Renal cortical epithelial cell (primary cell): ENCODE measurements around the gene PARP15. TPM values are rescaled to one million over a fixed set of nuclear protein-coding genes. Genes with fewer than 3 reads are reported as not detected.

ENCODE experiments used
- DNase-seq: peaks from one replicate; pipeline ENCODE4 v3.0.0-alpha.2; 2011; ENCODE audit warnings: low read depth
- total RNA-seq: library from RNA; depleted of rRNA; stranded (reverse); fragments of >200 nt; gene quantifications from 2 replicates; pipeline ENCODE4 v1.2.3, GENCODE V29; 2014

Gene PARP15
- total RNA-seq, 1 donor from 2014 or later: 0.20 TPM

DNA sequence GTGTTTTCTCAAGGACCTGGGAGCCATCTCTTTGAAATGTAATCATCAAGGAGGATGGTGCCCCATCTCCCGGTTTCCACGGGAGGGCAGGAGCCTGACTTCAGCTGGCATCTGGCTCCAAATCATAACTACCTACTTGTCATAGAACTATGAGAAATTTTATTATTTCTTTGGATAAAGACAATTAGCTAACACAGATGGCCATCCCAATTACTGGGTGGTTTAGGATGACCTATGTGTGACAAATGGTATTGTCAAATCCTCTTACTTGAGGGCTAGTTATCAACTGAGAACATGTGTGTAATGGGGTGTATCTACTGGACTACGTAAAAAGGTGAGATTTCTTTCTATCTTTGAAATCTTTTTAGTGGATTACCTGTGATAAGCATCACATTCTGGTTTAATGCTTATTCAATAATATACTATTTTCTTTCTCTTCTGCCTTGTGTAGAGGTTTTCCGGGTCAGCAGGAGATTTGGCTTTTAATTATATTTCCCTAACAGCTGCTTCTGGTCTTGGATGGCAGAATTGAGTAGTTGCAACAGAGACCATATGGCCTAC is 87.9 kb downstream of the PARP15 start:
- no peak for DNase-seq

DNA sequence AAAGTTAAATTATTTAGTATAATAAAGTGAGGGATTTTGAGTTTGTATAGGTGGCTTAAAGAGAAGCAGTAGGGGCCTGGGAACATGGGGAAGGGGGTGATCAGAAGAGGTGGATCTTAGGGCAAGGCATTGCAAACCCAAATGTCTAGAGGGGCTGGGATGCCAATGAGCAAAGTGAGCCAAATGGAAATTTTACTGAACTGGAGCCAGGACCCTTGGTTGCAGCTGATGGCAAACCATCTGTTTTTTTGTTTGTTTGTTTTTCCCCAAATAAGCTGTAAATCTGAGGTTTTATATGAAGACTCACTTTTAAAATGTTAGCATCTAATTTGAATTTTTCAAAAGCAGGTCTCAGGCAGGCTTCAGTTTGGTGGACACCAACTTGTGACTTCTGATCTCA is 88.4 kb downstream of the PARP15 start:
- DNase-seq: no peak

DNA sequence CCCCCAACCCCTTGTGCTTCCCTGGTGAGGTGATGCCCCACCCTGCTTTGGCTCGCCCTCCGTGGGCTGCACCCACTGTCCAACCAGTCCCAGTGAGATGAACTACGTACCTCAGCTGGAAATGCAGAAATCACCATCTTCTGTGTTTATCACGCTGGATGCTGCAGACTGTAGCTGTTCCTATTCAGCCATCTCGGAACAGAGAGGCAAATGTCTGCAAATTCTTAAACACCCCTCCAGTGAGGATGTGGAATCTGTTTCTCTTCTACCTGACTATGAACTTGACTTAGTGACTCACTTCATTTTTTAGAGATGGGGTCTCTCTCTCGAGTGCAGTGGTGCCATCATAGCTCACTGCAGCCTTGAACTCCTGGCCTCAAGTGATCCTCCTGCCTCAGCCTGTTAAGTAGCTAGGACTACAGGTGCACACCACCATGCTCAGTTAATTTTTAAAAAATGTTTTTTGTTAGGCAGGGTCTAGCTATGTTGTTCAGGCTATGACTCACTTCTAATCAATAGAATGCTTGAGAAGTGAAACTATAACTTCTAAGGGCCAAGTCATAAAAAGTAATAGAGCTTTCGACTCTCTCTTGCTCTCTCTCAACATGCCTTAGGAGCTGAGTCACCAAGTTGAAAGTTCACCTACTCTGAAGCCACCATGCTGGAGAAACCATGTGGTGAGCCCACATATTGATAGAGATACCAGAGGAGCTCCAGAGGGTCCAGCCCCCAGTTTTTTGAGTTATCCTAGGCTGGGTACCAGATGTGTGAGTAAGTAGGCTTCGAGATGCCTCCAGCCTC is 91.7 kb downstream of the PARP15 start:
- DNase-seq: peak; percentile 97

DNA sequence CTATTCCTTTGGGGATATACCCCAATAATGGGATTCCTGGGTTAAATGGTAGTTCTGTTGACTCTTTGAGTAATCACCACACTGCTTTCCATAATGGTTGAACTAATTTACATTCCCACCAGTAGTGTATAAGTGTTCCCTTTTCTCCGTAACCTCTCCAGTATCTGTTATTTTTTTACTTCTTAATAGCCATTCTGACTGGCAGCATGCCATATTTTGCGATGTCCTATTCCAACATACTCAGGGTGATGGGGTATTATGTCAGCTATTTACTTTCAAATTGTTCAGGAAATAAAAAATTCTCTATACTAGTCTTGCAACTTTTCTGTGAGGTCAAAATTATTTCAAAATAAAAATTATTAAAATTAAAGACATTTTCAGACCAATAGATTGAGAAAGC is 94.1 kb downstream of the PARP15 start:
- peak; percentile 57 for DNase-seq

DNA sequence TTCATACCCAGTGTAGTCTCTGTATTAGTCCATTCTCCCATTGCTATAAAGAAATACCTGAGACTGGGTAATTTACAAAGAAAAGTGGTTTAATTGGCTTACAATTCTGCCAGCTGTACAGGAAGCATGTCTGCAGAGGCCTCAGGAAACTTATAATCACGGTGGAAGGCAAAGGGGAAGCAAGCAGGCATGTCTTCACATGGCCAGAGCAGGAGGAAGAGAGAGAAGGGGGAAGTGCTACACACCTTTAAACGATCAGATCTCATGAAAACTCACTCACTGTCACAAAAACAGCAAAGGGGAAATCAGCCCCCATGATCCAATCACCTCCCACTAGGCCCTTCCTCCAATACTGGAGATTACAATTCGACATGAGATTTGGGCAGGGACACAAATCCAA is 96.9 kb downstream of the PARP15 start:
- no peak for DNase-seq

DNA sequence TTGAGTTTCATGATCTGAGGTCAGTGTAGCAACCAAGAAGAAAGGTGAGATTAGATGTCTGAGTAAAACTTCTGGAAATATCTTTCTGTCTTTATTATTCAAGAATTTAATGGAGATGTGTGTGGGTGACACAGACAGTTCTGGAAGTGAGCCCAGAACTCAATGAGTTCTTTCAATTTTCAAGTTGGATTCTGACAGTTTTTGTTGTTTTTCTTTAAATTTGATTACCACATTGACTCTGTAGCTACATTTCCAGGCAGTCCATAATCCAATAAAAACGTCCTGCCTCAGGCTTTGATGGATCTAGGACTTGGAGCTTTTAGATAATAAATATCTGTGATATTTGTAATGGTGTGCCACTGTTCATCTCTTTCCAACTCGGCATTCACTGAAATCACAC is 99.3 kb downstream of the PARP15 start:
- no peak for DNase-seq

DNA sequence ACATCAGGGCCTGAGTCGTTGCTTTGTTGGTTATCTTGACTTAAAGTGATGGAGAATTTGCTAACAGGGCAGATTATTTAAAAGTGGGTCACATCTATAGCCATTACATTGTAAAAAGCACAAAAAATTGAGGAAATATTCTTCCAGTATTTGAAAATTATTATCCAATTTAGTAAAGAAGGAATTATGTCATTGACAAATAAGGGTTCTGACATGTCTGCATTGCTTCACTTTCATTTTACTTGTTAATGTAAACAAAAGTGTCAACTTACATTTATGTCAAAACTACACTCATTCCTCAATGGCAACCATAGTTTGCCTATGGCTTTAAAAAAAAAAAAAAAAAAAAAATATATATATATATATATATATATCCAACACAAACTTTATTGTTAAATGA is 99.8 kb downstream of the PARP15 start:
- DNase-seq: no peak

DNA sequence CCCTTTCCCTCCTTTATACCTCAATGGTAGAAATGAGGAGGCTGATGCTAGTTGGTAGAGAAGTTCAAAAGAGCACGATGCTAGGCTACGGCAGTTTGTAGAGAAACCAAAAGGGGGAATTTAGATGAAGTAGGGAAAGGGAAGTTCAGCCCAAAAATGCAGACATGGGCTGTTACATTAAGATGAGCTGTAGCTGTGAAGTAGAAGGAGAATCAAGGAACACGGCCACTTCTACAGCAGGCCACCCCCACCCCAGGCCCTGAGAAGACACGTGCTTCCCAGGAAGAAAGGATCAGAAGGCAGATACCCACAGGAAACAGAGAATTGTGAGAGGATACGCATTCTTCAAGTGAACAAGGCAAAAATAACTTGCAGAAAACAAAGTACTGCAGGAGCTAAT is 101.1 kb downstream of the PARP15 start:
- no peak for DNase-seq

DNA sequence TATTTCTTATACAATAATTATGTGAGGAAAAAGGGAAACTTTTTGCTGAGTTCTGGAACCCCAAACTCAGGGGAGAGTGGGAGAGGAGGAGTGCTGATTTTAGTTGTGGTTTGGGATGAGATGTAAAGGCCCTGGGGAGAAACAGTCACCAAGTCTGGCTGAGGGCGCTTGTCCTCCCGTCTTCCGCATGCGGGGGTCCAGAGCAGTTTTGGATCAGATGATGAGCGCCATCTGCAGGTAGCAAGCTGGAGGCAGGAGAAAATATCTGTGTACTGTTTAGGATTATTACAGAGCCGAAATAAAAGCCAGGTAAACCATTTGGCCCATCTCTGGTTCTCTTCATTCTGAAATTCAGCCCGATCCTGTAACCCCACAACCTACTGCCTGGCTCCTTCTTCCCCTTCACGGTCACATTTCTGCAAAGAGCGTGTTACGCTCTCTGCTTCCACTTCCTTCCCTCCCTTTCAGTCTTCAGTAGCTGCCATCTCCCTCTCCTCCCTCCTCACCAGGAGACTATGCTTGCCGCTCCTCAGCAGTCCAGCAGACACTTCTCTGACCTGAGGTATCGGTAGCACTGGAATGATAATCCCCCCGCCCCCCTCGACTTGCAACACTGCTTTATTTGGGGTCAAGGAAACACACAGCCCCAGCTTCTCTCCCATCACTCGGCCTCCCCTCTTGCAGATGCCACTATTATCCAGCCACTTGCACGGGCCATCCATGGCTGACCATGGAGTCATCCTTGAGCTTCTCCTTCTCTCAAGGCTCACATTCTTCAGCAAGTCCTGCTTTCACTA is 101.8 kb downstream of the PARP15 start:
- DNase-seq: peak; percentile 60

DNA sequence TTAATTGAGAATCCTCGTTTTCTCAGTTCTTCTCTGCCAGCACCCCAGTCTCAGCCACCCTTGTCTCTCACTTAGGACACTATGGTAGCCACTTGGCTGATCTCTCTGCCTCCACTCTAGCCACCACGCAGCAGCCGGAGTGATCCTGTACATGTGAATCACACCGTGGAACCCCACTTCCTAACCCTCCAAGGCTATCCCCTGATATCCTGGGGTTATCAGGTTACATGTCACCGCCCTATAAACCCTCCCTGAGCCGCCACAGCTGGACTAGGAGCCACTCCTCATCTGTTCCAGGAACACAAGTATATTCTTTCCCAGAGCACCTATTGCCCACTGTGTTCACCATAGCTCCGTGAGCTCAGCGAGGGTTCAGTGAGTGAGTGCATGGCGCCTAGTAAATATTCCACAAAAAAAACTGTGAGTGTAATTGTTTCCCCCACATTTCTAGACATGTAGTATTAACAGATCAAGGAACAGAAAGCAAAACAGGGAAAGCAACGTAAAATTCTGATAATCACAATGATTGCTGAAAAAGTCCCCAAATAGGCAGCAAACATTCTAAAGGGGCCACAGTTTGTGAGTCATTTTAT is 102.5 kb downstream of the PARP15 start:
- no peak for DNase-seq

DNA sequence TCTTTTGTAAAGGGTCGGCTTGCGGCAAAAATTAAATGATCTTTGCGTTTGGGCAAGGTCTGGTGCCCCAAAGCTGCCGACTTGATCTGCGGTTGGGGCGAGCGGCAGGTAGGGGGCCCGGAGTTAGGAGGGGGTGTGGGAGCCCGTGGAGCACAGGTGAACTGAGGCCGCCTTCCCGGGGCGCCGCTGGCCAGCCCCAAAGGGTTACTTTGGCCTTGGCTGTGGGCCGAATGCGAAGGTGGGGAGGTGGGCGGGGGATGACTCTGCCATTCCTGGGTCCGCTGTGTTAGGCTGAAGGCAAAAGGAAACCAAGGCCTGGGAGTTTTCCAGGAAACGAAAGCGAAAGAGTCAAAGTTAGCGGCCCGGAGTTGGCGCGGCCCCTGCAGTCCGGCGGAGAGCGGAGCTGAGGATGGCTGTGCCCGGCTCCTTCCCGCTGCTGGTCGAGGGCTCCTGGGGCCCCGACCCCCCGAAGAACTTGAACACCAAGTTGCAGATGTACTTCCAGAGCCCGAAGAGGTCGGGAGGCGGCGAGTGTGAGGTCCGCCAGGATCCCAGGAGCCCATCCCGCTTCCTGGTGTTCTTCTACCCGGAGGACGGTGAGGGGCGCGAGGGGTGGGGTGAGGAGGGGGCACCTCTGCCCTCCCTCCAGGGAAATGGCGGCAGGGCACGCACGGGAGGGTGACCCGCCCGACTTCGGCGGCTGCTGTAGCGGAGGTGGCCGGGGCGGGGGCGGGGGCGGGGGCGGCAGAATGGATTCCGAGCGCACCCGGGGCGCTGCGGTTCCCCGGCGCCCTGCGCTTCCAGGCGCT is 103.2 kb downstream of the PARP15 start, which contains the start of gene PARP14:
Gene PARP14 (plus strand): TSS at position 365 of the 809 bp plus-strand sequence. CDS start 45 bp downstream, at position 410.
- DNase-seq: peak; percentile 57

DNA sequence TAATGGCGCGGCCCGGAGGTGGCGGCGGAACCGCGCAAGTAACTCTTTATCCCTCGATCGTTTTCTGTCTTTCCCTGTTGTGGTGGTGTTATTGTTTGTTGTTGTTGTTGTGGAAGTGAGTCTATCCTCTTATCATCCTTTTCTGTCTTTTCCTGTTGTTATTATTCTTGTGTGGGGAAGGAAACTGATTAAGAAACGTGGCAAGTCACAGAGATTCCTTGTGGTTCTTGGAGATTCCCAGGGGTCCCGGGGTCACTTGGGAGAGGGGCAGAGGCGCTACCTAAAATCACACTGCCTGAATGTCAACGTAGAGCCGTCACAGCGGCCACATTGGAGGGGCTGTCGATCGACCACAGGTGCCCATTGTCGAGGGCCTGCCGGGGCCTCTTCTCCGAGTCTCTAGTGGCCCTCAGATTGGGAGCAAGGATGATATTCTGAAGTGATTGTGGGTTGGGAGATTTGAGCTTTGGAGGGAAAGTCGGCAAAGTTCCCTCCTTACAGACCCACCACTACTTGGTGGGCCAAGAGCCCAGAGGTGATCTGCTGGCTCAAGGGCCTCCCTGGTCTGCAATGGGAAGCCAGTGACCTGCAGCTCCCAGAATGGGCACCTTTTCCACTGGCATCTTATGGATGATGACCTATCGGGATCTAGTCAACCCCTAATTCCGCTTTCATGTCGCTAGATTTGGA is 104.0 kb downstream of the PARP15 start:
- DNase-seq: no peak

DNA sequence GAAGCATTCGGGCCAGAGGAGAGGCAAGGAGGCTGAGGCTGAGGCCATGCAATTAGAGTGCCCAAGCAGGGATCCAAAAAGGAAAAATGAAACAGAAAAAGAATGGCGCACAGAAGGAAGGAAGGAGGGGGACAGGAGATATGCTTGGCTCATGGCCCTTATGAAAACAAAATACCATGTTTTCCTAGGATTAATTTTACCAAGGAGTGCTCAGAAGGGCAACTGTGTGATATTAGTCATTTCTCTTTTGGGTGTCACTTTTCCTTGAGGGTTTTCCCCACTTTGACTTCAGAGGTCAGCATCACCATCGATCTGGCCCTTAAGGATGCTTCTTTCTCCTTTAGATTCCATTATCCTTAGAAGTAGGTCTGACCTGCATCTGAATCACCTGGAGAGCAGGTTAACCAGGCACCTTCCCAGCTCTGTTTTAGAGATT is 104.5 kb downstream of the PARP15 start:
- no peak for DNase-seq

DNA sequence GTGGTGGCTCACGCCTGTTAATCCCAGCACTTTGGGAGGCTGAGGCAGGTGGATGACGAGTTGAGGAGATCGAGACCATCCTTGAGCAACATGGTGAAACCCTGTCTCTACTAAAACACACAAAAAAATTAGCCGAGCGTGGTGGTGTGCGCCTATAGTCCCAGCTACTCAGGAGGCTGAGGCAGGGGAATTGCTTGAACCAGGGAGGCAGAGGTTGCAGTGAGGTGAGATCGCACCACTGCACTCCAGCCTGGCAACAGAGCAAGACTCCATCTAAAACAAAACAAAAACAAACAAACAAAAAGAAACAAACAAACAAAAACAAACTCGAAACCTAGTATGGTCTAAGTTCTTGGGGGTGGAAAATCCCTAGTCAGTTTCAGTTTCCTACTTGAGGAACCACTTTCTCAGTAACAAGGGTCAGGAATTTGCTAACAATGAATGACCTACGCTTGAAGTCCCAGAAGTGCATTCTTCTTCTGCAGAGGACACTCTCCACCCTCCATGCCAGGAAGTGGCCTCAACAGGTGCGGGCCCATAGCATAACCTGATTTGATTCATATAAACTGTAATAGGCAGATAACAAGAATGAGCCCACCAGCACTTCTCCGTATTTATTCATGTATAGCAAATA is 105.4 kb downstream of the PARP15 start:
- DNase-seq: peak; percentile 53

DNA sequence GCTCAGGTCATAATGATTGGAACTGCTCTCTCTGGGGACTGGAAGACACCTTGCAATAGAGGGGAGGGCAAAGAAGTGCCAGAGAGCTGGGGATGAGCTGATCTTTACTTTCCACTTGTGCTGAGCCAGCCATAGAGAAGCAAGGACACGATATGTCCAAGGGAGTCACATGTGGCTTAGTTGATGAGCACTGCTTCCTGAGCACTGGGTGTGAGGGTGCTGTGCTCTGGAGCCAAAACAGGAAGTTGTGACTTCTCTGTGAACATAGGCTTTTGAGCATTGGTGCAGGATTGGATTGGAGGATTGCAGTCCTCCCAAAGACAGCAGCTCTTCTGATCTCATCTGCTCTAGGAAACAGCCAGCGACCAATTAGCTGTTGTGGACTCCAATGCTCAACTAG is 109.8 kb downstream of the PARP15 start:
- no peak for DNase-seq

Other genes starting within 250 kb of the PARP15 start
- gene MIX23, start 194.4 kb upstream of the PARP15 start, total RNA-seq: 45.8 and 63.6 TPM in 2 replicates
- gene FAM162A, start 193.5 kb upstream of the PARP15 start, total RNA-seq: 14.1 and 53.6 TPM in 2 replicates
- gene WDR5B, start 161.6 kb upstream of the PARP15 start, total RNA-seq: 3.5 and 6.7 TPM in 2 replicates
- 29.5 and 61.3 TPM in 2 replicates for gene KPNA1, start 62.7 kb upstream of the PARP15 start, total RNA-seq
- 39.8 and 41.5 TPM in 2 replicates for gene PARP9, start 13.3 kb upstream of the PARP15 start, total RNA-seq
- 39.1 and 55.1 TPM in 2 replicates for gene DTX3L, start 13.3 kb upstream of the PARP15 start, total RNA-seq
- gene PARP14, start 103.2 kb downstream of the PARP15 start, total RNA-seq: 110 and 123 TPM in 2 replicates
- gene HSPBAP1, start 216.2 kb downstream of the PARP15 start, total RNA-seq: 2.4 and 5.8 TPM in 2 replicates
- gene SLC49A4, start 217.4 kb downstream of the PARP15 start, total RNA-seq: 13.7 and 26.3 TPM in 2 replicates